HG03196 (cell line): ENCODE data around the gene CXorf49B.

ENCODE experiments used
- ATAC-seq: cut with Tn5 transposase; IDR thresholded peaks from one replicate; pipeline ENCODE4 v1.9.1; 2021; ENCODE audit not compliant: unreplicated experiment

Gene CXorf49B

GRCh38 chrX:71815121-71815905 is 52.2 kb downstream of the CXorf49B start:
- ATAC-seq: no peak

GRCh38 chrX:71815906-71816156 is 52.7 kb downstream of the CXorf49B start:
- ATAC-seq: no peak
